Endothelial cell of umbilical vein (primary cell): ENCODE data around the gene ASPM.

ENCODE experiments used
- FOS ChIP-seq: IDR thresholded peaks from 2 replicates; pipeline ENCODE4 v1.6.1; 2011; ENCODE audit warnings: mild to moderate bottlenecking, low read length, moderate library complexity, borderline replicate concordance; ENCODE audit not compliant: insufficient read depth
- JUN ChIP-seq: IDR thresholded peaks from 2 replicates; pipeline ENCODE4 v1.6.1; 2011; ENCODE audit warnings: borderline replicate concordance, low read depth; ENCODE audit not compliant: insufficient read length, insufficient read depth
- POLR2A ChIP-seq: IDR thresholded peaks from 2 replicates; pipeline ENCODE4 v1.6.1; 2012; ENCODE audit warnings: low read depth, mild to moderate bottlenecking, control low read depth, low read length
- TF ChIP-seq, protein P1 (sequence below), 2 donors: IDR thresholded peaks; 1 replicate in 1 of 2; 2 replicates in 1 of 2; pipeline ENCODE4 v1.5.1; 2011; ENCODE audit warnings: low read length in 2 of 2, mild to moderate bottlenecking in 2 of 2, moderate library complexity in 2 of 2, control low read depth in 1 of 2, inconsistent platforms in 1 of 2, low read depth in 1 of 2; ENCODE audit not compliant: insufficient read depth in 1 of 2; ENCODE audit errors: extremely low read depth in 1 of 2
- TF ChIP-seq, protein P2 (sequence below): IDR thresholded peaks from 2 replicates; pipeline ENCODE4 v1.6.1; 2011; ENCODE audit not compliant: insufficient read depth, insufficient read length

DNA sequence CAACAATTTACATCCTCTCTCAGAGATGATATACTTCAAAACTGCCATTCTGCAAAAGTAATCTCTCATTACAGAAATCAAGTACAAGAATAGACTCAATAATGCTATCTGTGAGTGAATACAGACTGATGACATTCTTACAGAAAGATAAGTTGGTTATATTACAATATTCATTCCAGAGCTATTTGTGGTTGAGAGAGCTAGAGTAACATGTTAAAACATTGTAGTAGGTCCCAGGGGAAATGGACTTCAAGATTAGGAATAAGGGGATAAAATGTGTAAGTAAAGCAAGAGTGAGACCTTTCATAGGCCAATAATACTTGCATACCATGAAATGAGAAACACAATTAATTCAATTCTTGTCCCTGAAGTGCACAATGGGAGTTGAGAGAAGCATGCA lies 80.9 kb downstream of the ASPM start:
- TF ChIP-seq, protein P1, sequence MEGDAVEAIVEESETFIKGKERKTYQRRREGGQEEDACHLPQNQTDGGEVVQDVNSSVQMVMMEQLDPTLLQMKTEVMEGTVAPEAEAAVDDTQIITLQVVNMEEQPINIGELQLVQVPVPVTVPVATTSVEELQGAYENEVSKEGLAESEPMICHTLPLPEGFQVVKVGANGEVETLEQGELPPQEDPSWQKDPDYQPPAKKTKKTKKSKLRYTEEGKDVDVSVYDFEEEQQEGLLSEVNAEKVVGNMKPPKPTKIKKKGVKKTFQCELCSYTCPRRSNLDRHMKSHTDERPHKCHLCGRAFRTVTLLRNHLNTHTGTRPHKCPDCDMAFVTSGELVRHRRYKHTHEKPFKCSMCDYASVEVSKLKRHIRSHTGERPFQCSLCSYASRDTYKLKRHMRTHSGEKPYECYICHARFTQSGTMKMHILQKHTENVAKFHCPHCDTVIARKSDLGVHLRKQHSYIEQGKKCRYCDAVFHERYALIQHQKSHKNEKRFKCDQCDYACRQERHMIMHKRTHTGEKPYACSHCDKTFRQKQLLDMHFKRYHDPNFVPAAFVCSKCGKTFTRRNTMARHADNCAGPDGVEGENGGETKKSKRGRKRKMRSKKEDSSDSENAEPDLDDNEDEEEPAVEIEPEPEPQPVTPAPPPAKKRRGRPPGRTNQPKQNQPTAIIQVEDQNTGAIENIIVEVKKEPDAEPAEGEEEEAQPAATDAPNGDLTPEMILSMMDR (IDR thresholded peaks at IDR 0.05; ENCODE audit: extremely low read depth in 1 of 2, insufficient read depth in 1 of 2, low read depth in 1 of 2, low read length in 2 of 2): no peak
- TF ChIP-seq FOS (no peak), JUN (no peak), POLR2A (no peak)
- TF ChIP-seq, protein P2, sequence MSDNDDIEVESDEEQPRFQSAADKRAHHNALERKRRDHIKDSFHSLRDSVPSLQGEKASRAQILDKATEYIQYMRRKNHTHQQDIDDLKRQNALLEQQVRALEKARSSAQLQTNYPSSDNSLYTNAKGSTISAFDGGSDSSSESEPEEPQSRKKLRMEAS: no peak
